Stimulated activated CD4-positive, alpha-beta T cell treated with anti-CD3 and anti-CD28 coated beads, Interleukin-15, amount 100 ng/mL, for 48 hours (primary cell): ENCODE measurements around the gene EIF2D.
"Not testable (repeated sequence)": the region's sequence is repeated elsewhere in the genome, so short reads cannot be mapped to it uniquely, and the experiment has no call there.

Experiments used
- DNase-seq, 2 donors: peaks; one replicate each; pipeline ENCODE4 v3.0.0-alpha.2; 2020; ENCODE audit warnings: low read depth in 2 of 2

Gene EIF2D

GRCh38 chr1:206635978-206636345 lies 23.7 kb upstream of the EIF2D start:
- DNase-seq, result no peak

- DNase-seq, result peak; percentile 85 to 93
These were observed 23.1 kb upstream of the EIF2D start, which contains the start of gene DYRK3 for GRCh38 chr1:206635080-206635977. Gene DYRK3 (plus strand): TSS chr1:206635536. CDS start chr1:206635704, 168 bp downstream.

DNA sequence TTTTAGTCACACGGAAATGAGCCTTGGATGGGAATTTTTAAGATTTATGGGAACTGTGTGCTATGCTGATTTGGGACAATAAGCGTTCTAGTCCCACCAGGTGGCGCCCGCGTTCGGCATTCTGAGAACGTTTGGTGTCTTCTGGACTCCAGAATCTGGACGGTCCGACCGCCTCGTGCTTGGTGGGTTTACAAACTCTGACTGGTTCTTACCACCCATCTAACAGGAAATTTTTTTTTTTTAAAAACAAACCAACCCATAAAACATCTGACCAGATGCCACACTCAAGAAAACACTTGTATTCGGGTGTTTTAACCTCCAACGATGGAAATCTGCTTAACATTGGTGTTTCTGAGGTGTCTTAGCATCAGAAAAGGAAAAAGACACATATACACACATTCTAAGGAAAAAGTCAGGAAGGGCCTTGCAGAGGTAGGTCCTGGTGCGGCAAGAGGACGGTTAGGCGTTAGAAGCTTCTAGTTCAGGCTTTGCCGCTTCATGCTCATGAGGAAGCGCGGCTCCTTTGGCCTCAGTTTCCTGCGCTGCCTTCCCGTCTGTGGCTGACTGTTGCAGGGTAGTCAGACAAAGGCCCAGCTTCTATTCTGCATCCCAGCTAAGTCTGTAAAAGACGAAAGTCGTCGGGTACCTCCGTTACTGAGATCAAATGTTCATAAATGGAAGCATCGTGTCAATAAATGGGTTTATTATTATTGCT lies 22.3 kb upstream of the EIF2D start:
- peak; percentile 41 to 61 for DNase-seq

DNA sequence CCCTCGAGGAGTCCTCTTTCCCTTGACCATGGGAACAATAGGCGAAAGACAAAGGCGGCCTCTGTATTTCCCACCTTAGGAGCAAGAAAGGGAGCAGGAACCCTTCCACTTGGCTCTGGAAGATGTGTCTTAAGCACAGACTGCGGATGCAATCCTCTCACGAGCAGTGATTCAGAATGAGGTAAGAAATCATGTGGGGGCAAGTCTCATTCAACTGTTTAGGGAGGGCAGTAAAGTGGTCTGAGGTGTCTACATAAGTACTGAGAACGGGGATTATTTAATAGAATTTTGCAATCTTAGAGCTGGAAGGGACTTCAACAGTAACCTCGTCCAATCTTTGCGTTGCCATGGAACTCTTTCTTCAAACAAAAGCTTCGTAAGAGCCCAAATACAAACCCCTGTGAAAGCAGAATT lies 21.4 kb upstream of the EIF2D start:
- DNase-seq, result no peak

GRCh38 chr1:206631085-206631509 lies 18.8 kb upstream of the EIF2D start:
- no peak for DNase-seq

DNA sequence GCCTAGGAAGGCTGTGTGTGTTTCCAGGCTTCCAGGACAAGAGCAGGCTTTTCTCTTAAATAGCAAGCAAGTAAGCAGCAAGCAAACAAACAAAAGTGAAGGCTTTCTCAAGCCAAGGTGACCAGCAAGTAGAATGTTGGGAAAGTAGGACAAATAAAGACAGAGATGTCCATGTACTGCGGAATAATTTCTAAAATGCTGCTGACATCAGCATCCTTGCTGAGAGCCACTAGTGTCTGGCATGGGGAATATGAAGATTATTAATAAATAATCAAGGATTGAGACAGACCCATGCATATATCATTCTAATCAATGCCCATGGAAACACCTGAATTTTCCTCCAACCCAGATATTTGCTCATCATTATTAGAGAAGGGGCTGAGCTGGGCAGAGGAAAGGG lies 16.7 kb upstream of the EIF2D start:
- DNase-seq, result no peak

GRCh38 chr1:206626396-206626795 lies 14.1 kb upstream of the EIF2D start:
- not testable (repeated sequence) for DNase-seq

DNA sequence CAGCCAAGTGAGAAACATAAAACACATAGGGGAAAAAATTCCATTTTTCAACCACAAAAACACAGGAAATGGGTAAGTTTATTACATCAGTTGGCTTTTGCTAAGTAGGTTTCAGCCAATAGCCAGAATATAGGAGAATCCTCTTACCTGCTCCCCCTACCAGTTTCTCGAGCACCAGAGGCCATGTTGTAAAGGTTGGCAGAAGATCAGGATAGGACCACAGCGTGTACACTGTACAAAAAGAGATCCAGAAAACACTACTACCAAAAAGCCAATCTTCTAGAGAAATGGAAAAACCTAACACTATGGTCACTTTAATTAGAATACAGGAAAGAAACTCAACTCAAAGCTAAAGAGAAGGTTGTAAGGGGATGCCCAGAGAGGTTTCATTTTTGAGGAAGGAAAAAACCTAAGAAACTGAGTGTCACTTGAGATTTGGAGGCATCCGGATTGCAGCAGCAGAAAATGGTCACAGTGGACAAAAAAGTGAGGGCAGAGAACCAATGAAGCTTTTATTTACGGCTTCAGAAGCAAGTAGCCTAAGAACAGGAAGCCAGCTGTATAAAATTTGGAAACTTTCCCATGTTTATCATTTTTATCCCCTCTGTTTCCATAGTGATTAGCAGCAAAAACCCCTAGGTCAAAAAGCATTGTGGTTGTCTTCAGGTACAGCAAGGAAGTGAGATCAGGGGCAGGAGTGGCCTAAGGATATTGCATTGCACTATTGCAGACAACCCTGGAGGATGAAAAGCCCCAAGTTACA lies 2.9 kb downstream of the EIF2D start:
- DNase-seq, result no peak

DNA sequence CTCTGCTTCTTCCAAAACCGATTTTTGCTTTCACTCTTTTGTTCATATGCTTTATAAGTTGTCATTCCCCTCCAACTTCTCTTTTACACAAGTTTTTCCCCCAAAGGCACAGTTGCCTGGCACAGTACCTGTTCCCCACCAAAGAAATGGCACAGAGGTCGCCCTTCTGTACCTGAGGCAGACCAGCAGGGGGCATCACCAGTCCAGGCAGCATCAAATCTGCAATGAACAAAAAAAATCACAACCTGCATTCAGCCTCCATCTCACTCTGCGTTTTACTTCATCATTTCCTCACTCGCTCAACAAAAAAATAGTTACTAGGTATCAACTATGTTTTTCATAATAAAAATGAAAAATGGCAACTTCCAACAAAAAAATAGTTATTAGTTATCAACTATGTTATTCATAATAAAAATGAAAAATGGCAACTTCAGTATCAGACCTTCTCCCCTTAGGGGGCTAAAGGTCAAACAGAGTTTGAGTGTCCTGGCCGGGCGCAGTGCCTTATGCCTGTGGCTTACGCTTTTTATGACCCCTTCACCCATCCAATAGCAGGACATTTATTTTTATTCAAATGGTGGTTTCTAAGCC lies 4.1 kb downstream of the EIF2D start:
- DNase-seq, result peak; percentile 38 to 66

DNA sequence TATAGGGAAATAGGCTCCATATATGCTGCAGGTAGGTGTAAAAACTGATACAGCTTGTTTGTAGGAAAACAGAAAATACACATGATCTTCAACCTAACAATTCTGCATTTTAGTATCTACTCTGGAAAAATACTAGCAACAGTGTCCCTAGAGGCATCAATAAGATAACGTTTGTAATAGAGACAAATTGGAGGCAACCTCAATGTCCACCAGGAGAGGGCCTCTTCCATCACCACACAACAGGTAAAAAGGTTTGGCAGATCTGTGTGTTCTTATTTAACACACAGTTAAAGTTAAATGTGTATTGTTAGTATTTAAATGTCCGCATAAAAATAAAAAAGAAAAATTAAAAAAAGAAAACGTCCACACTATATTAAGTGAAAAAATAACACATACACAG lies 5.4 kb downstream of the EIF2D start:
- no peak for DNase-seq

GRCh38 chr1:206604861-206605260 lies 7.4 kb downstream of the EIF2D start:
- DNase-seq, result no peak

DNA sequence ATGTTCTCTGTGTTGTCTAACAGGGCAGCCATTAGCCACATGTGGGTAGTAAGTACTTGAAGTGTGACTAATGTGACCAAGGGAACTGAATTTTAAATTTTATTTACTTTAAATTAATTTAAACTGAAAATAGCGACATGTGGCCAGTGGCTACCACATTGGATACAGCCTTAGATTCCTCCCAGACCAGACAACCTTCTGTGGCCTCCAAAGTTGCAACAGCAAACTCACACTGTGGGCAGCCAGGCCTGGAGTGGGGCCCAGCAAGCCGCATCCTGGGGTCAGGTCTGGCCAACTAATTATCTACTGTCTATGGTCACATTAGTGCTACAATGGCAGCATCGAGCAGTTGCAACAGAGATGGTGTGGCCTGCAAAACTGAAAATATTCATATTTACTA lies 11.7 kb downstream of the EIF2D start:
- DNase-seq, result no peak

- DNase-seq, result no peak
These were observed 16.0 kb downstream of the EIF2D start for GRCh38 chr1:206596319-206596666.

DNA sequence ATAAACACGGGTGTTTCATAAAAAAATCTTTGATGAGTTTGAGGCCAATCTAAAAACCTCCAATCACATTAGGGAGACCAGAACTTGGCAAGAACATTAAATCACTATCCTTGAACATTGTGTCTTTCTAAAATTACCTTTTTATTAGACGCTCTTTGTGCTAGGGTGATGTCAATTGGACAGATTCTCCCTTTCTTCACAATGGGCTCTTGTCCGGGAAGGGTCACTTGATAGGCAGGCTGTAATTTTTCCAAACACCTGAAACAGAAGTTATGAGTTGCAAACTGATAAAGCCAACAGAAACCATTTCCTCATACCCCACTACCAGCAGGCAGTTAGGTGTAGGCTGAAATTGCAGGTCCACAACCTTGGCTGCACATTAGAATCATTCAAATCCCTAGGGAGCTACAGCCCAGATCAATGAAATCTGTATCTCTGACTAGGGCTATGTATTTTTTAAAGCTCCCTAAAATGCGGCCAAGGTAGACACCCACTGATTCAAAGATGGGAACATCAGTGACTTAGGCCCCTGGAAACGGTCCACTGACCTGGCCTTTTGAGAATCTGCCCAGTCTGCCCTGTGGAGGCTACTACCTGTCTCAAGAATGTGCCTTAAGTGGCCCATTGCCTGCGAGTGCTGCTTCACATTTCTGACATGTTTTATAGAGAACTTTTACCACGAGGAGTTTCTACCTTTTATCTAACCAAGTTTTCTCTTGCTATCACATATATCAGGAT lies 16.5 kb downstream of the EIF2D start:
- DNase-seq, result no peak

- DNase-seq, result no peak
These were observed 18.8 kb downstream of the EIF2D start for GRCh38 chr1:206593351-206593925.

DNA sequence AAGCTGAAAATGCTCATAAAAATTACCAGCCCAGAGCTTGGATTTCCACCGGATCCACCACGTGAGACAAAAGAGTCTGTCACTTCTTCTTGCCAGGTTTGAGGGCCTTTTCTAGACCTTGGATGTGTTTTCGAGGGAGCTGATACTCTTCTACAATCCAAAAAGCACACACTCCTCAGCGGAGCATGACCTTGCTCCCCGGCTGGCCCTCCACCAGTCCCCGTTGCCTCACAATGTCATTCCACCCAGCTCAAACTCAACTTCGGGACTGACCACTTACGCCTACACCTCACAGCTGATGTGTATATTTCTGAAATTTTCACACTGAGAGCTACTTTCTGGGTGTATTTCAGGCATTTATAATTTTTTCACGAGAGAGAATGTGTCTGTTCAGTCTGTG lies 20.6 kb downstream of the EIF2D start:
- DNase-seq, result no peak

- no peak for DNase-seq
These were observed 21.0 kb downstream of the EIF2D start for GRCh38 chr1:206591226-206591625.

- DNase-seq, result peak; percentile 59 to 64
These were observed 22.1 kb downstream of the EIF2D start for GRCh38 chr1:206590025-206590758.

- DNase-seq, result no peak
These were observed 23.1 kb downstream of the EIF2D start for GRCh38 chr1:206589206-206589605.

- DNase-seq, result no peak
These were observed 23.8 kb downstream of the EIF2D start for GRCh38 chr1:206588492-206588891.
